Omental fat pad (tissue), 4 donors: Measurements from ENCODE around the gene CDKL5. TPM values are rescaled to one million over a fixed set of nuclear protein-coding genes. Genes with fewer than 3 reads are reported as not detected.

Experiments used
- ATAC-seq: fragments of 150-250 bp; one replicate; pipeline ENCODE4 v1.9.1; 2016; ENCODE audit warnings: mild to moderate bottlenecking, moderate library complexity; ENCODE audit not compliant: low FRiP score
- DNase-seq: peaks from one replicate; pipeline ENCODE4 v3.0.0-alpha.2; 2019; ENCODE audit warnings: low spot score
- CTCF ChIP-seq, 3 donors: fragments of 450-650 bp; IDR thresholded peaks; one replicate each; pipeline ENCODE4 v1.5.1; 2016 to 2017; ENCODE audit warnings: antibody characterized with exemption in 3 of 3, mild to moderate bottlenecking in 3 of 3, moderate library complexity in 2 of 3
- total RNA-seq, 4 donors: library from RNA; depleted of rRNA; stranded (reverse); fragments of >200 nt; gene quantifications; one replicate each; pipeline ENCODE4 v1.1.0, GENCODE V29; 2016

Gene CDKL5
- total RNA-seq, 4 donors from 2014 or later, result 1.9 to 8.5 (median 4.3) TPM

GRCh38 chrX:18664947-18665346, 239.5 kb downstream of the CDKL5 start:
- DNase-seq (no peak), ATAC-seq (no peak)
- no peak for TF ChIP-seq CTCF (IDR thresholded peaks at IDR 0.05)

- DNase-seq, result no peak
- TF ChIP-seq CTCF (IDR thresholded peaks at IDR 0.05), result no peak
- ATAC-seq, result no peak
Measured at GRCh38 chrX:18666614-18667013, 241.2 kb downstream of the CDKL5 start.

- no peak for DNase-seq
- ATAC-seq, result no peak
- TF ChIP-seq CTCF (IDR thresholded peaks at IDR 0.05), result no peak
Measured at GRCh38 chrX:18668071-18668835, 242.8 kb downstream of the CDKL5 start.

- no peak for TF ChIP-seq CTCF (IDR thresholded peaks at IDR 0.05)
- ATAC-seq, result no peak
Measured at GRCh38 chrX:18672008-18672407, 246.6 kb downstream of the CDKL5 start, which contains the start of gene RS1. RS1 (minus strand) TSS chrX:18672108; CDS start chrX:18672068, 40 bp downstream.

DNA sequence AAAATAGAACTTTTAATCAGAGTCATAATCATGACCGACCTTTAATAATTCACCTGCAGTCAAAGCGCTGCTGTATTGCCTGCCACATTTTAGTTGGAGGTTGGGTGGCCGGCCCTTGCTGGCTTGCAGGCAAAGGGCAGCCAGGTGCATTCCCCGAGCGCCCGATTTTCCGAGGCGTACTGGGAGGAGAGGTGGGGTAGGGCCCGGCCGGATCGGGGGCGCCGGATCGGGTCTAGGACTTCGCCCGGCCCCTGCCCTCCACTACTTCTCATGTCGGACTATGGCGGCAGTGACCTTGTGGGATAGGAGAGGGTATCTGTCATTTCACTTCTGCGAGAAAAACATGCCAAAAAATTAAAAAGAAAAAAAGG, 249.0 kb downstream of the CDKL5 start:
- no peak for TF ChIP-seq CTCF (IDR thresholded peaks at IDR 0.05)
- ATAC-seq, result peak; percentile 47
- no peak for DNase-seq

More at GRCh38 chrX:18672008-18672407, 246.6 kb downstream of the CDKL5 start, which contains the start of gene RS1:
- no peak for DNase-seq

GRCh38 chrX:18674788-18675735, 249.7 kb downstream of the CDKL5 start:
- peak; percentile 90 for ATAC-seq
- TF ChIP-seq CTCF (IDR thresholded peaks at IDR 0.05), result no peak

More at GRCh38 chrX:18674788-18675735, 249.7 kb downstream of the CDKL5 start:
- peak; percentile 26 for DNase-seq
